Muscle layer of colon (tissue), 2 donors: ENCODE data around the gene CNTFR.

Experiments
- H3K27ac ChIP-seq: one replicate; pipeline ENCODE4 v1.7.0; 2013; ENCODE audit warnings: low read depth, mild to moderate bottlenecking, low read length, moderate library complexity
- H3K27me3 ChIP-seq, 2 donors: one replicate each; pipeline ENCODE4 v1.7.0; 2013; ENCODE audit warnings: low read length in 2 of 2, mild to moderate bottlenecking in 2 of 2; ENCODE audit not compliant: insufficient read depth in 2 of 2, control insufficient read depth in 1 of 2
- H3K36me3 ChIP-seq: one replicate; pipeline ENCODE4 v1.7.0; 2013; ENCODE audit warnings: mild to moderate bottlenecking, low read length; ENCODE audit not compliant: insufficient read depth
- H3K4me1 ChIP-seq: one replicate; pipeline ENCODE4 v1.7.0; 2013; ENCODE audit warnings: mild to moderate bottlenecking, low read length; ENCODE audit not compliant: insufficient read depth
- H3K4me3 ChIP-seq, 2 donors: one replicate each; pipeline ENCODE4 v1.7.0; 2013; ENCODE audit warnings: low read length in 2 of 2, low read depth in 1 of 2, mild to moderate bottlenecking in 1 of 2, moderate library complexity in 1 of 2
- H3K9ac ChIP-seq: one replicate; pipeline ENCODE4 v1.7.0; 2013; ENCODE audit warnings: low read length
- H3K9me3 ChIP-seq: one replicate; pipeline ENCODE4 v1.7.0; 2013; ENCODE audit warnings: mild to moderate bottlenecking, low read length
- donor health status: abdominal sarcoma.
- donor health status: Adenocarcinoma of cecum.

CNTFR gene

GRCh38 chr9:34594177-34594576 lies 4.7 kb upstream of the CNTFR start:
- Histone ChIP-seq H3K4me1 (peaks cover 7% of the 10 kb centered on the region), H3K9me3 (no peaks in the 10 kb centered on the region), H3K9ac (no peak overlapping the region), H3K27me3 (peaks cover 0 to 20% of the 10 kb centered on the region in 2 donors), H3K27ac (no peak overlapping the region), H3K4me3 (no peak overlapping the region), H3K36me3 (no peaks in the 10 kb centered on the region)

DNA sequence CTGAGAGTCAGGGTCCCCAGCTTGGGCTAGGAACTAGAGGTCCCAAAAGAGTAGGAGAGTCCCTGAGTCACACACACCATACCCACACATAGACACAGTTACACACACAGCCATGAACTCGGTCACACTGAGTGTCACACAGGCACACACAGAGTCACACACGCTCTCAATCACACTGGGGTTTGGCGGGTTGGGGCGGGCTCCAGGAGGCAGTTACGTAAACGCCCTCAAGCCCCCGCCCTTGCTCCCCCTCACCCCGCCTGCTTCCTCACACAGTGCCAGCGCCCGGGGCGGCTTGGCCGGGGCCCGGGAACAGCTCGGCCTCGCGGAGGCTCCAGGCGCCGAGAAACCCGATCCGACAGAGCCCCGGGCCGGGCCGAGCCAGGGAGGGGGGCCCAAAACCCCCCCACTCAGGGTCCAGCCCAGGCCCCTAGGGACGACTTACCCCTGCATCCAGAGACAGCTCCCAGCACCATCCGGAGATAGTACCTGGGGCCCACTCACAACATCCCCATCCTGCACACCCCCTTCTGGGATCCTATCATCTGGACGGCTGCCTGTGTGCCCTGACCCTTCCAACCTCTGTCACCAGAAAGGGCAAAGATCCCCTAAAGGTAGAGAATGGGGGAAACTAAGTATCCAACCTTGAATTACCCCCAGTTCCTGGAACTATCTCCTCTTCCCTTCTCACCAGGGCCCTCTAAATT lies 3.5 kb upstream of the CNTFR start:
- Histone ChIP-seq H3K27me3 (peaks cover 7 to 30% of the 10 kb centered on the region in 2 donors), H3K36me3 (no peaks in the 10 kb centered on the region), H3K4me3 (no peak overlapping the region), H3K4me1 (peaks cover 17% of the 10 kb centered on the region), H3K9me3 (no peaks in the 10 kb centered on the region), H3K9ac (no peak overlapping the region), H3K27ac (peak overlapping the region; percentile 1)

DNA sequence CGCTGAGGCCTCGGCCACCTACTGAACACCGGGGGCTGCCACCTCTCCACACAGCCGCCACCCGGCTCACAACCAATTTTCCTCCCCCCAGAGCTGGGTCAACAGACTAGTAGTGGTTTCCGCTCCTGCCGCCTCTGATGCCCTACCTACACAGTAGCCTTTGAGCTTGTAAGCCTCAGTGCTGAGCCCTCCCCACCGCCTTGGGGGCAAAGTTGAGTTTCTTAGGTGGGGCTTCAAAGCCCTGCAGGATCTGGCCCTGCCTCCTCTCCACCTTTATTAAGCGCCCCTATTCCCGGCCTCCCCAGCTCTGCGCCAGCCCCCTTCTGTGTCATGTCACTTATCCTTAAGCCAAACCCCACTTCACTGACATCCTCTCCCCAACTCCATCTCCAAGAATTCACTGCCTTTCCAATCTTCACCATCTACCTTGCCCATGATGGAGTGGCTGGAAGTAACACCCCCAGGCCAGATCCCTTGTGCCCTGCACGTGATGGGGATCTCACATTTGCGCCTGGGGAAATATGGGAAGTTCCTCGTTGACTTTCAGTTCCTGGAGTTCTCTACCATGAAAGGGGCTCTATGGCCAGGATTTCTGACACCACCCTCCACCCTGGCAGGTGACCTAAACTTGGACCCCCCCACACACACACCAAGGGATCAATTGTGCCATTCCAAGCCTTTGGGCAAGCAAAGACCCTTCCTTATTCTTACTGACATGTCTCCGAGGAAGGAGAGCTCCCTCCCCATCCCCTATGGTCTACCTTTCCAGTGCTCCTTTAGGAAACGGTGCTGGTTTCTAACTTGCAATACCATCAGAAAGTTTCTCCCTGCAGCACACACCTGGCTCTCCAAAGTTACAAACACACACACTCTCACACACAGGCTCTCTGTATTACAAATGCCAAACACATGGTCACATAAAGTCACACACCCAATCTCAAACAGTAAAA lies 2.7 kb upstream of the CNTFR start:
- Histone ChIP-seq H3K9me3 (no peaks in the 10 kb centered on the region), H3K27ac (no peak overlapping the region), H3K9ac (no peak overlapping the region), H3K4me3 (no peak overlapping the region), H3K36me3 (no peaks in the 10 kb centered on the region), H3K27me3 (peaks cover 16 to 38% of the 10 kb centered on the region in 2 donors), H3K4me1 (peaks cover 17% of the 10 kb centered on the region)

- Histone ChIP-seq H3K36me3 (no peaks in the 10 kb centered on the region), H3K4me1 (peaks cover 17% of the 10 kb centered on the region), H3K27ac (no peak overlapping the region), H3K9me3 (no peaks in the 10 kb centered on the region), H3K9ac (no peak overlapping the region), H3K27me3 (peaks cover 17 to 44% of the 10 kb centered on the region in 2 donors), H3K4me3 (peak overlapping the region in 1 of 2 donors; percentile 33)
These were observed 1.9 kb upstream of the CNTFR start for GRCh38 chr9:34591248-34591916.

DNA sequence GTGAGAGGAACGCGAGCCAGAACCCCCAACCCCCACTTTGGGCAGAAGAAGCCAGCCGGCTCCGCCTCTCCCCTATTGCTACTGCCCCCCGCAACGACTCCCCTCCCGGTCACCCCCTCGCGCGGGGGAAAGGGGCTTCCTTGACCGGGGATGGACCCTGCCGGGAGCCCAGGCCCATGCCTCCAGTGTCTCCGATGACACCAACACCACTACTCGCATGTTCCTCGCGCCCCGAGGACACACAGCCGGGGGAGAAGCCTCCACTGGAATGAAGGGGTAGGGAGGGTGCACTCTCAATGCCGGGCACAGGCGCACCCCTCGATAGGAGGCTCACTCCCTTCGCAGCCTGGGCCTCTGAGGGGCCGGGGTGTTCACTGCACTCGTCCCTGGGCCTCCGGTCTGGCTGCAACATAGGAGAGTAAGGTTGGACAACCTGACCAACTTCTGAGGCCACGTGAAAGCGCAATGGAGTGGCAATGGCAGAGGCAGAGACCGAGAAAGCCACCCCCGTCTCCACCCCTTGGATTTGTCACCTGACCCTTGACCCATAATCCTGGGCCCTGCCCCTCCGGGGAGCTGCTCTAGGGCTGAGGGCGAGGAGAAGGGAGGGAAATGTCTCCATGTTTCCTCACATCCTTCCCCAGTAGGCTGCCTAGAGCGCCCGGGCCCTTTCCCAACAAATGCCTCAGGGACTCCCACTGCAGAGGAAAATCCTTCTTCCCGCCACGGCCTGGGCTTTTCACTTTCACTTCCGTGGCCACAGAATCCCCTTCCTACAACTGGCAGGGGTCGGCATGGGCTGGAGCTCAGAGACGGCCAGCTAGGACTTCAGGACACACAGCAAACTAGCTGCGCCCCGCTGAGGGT lies 1.1 kb upstream of the CNTFR start:
- no peak overlapping the region for H3K27ac ChIP-seq
- H3K9ac ChIP-seq, result no peak overlapping the region
- H3K4me1 ChIP-seq, result peaks cover 17% of the 10 kb centered on the region
- peaks cover 17 to 51% of the 10 kb centered on the region in 2 donors for H3K27me3 ChIP-seq
- no peaks in the 10 kb centered on the region for H3K36me3 ChIP-seq
- no peaks in the 10 kb centered on the region for H3K9me3 ChIP-seq
- peak overlapping the region; percentile 33 to 82 for H3K4me3 ChIP-seq

DNA sequence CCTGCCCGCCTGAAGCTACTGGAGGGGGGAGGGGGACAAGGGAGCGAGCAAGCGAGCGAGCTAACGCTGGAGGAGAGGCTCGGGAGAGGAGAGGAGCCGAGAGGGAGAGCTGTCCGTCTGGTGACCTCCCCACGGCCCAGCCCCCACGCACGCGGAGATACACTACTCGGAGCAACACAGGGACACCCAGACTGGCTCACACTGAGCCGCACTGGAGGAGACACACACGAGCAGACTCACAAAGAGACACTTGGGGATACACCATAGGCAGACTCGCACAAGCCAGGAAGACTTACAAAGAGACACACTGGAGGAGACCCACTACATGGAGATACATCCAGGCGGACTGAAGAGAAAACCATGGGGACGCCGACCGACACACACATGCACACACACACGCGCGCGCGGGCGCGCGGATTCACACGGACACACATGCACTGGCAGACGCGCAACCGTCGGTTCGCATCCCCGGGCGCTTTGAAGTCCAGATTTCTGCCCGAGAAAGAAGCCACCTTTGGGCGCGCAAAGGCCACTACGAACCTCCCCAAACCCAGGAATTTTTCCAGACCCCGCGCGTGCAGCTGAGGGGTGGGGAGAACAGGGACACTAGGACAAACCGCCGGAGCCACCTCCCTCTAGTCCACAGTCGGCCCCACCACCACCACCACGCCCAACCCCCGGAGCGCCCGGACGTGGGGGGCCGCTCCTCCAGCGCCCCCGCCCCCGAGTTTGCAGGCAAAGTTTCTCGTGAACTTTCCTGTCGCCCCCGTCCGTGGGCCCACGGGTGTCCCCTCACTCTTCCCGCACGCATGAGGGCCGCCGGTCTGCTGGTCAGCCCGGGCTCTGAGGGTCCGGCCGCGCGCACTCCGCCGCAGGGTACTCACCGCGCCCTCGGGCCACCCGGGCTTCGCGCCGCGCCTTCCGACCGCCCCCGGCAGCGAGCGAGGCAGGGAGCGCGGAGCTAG lies 571 bp downstream of the CNTFR start:
- no peak overlapping the region for H3K27ac ChIP-seq
- H3K9ac ChIP-seq, result no peak overlapping the region
- H3K36me3 ChIP-seq, result no peaks in the 10 kb centered on the region
- peak overlapping the region; percentile 21 to 37 for H3K4me3 ChIP-seq
- peaks cover 26 to 63% of the 10 kb centered on the region in 2 donors for H3K27me3 ChIP-seq
- H3K4me1 ChIP-seq, result peaks cover 17% of the 10 kb centered on the region
- H3K9me3 ChIP-seq, result no peaks in the 10 kb centered on the region

GRCh38 chr9:34587271-34587670 lies 2.3 kb downstream of the CNTFR start:
- no peak overlapping the region for H3K27ac ChIP-seq
- H3K4me1 ChIP-seq, result peaks cover 10% of the 10 kb centered on the region
- no peaks in the 10 kb centered on the region for H3K36me3 ChIP-seq
- no peak overlapping the region for H3K4me3 ChIP-seq
- H3K9me3 ChIP-seq, result no peaks in the 10 kb centered on the region
- peaks cover 26 to 70% of the 10 kb centered on the region in 2 donors for H3K27me3 ChIP-seq
- no peak overlapping the region for H3K9ac ChIP-seq

DNA sequence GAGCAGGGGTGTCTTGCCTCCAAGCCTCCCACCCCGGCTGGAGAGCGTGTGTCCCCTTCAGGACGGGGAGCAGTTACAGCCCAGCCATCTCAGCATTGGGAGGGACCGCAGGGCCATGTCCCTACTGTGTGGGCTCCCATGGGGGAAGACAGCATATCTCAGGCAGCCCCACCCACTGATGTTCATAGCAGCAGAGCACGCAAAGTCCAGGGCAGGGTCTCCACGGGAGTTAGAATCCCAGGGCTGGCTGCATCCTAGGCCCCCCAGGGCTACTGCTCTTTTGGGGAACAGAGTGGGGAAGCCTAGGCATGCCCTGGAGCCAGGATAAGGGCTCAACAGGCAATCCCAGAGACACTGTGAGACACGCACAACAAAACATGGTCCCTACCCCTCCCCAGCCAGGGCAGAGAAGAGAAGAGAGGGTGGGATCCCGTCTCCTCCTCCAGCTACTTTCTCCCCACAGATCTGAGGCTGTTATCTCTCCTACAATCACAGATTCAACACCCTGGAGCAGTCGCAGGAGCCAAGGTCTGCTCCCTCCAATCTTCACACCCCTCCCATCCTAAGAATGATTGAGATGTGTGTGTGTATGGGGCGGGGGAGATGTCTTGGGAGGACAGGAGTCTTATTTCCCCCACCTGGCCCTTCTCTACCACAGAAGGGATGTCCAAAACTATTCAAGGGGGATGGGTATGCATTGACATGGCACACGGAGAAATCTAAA lies 3.4 kb downstream of the CNTFR start:
- no peaks in the 10 kb centered on the region for H3K36me3 ChIP-seq
- peaks cover 10% of the 10 kb centered on the region for H3K4me1 ChIP-seq
- H3K9me3 ChIP-seq, result no peaks in the 10 kb centered on the region
- no peak overlapping the region for H3K27ac ChIP-seq
- peaks cover 26 to 65% of the 10 kb centered on the region in 2 donors for H3K27me3 ChIP-seq
- no peak overlapping the region for H3K9ac ChIP-seq
- H3K4me3 ChIP-seq, result no peak overlapping the region

- Histone ChIP-seq H3K27ac (no peak overlapping the region), H3K36me3 (no peaks in the 10 kb centered on the region), H3K4me1 (peaks cover 10% of the 10 kb centered on the region), H3K4me3 (no peak overlapping the region), H3K9ac (no peak overlapping the region), H3K27me3 (peaks cover 26 to 67% of the 10 kb centered on the region in 2 donors), H3K9me3 (no peaks in the 10 kb centered on the region)
These were observed 4.6 kb downstream of the CNTFR start for GRCh38 chr9:34584970-34585369.
